Measurements from ENCODE around the gene ZC3HAV1.

DNA sequence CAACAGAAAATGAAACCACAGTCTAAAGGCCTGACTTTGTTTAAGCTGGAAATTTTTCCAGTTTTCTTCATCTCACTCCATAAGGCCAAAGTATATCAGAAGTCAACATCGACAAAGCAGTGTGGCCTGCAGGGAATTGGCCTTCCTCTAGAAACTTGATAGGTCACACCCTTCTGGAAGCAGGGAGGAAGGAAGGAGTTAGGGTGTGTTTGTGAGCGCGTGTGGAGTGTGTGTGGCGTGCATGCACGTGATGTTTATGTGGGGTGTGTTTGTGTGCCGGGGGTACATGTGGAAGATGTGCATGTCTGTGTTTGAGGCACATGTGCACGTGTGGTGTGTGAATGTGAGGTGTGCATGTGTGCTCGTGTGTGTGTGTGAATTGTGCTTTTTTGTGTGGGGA is 28.6 kb downstream of the ZC3HAV1 start:
- TF ChIP-seq, protein P1, sequence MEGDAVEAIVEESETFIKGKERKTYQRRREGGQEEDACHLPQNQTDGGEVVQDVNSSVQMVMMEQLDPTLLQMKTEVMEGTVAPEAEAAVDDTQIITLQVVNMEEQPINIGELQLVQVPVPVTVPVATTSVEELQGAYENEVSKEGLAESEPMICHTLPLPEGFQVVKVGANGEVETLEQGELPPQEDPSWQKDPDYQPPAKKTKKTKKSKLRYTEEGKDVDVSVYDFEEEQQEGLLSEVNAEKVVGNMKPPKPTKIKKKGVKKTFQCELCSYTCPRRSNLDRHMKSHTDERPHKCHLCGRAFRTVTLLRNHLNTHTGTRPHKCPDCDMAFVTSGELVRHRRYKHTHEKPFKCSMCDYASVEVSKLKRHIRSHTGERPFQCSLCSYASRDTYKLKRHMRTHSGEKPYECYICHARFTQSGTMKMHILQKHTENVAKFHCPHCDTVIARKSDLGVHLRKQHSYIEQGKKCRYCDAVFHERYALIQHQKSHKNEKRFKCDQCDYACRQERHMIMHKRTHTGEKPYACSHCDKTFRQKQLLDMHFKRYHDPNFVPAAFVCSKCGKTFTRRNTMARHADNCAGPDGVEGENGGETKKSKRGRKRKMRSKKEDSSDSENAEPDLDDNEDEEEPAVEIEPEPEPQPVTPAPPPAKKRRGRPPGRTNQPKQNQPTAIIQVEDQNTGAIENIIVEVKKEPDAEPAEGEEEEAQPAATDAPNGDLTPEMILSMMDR (IDR thresholded peaks at IDR 0.05 in 4 of 5, conservative IDR thresholded peaks at IDR 0.05 in 1 of 5) = no peak
- no peak for TF ChIP-seq POLR2A (IDR thresholded peaks at IDR 0.05)

Data from gastrocnemius medialis (tissue), 4 donors.